GM19328 (cell line): ENCODE data around the gene CANT1.
"Not testable (repeated sequence)": the region's sequence is repeated elsewhere in the genome, so short reads cannot be mapped to it uniquely, and the experiment has no call there.

Source experiments
- ATAC-seq: cut with Tn5 transposase; IDR thresholded peaks from one replicate; pipeline ENCODE4 v1.9.1; 2021; ENCODE audit warnings: mild to moderate bottlenecking, moderate library complexity; ENCODE audit not compliant: unreplicated experiment

The CANT1 gene

DNA sequence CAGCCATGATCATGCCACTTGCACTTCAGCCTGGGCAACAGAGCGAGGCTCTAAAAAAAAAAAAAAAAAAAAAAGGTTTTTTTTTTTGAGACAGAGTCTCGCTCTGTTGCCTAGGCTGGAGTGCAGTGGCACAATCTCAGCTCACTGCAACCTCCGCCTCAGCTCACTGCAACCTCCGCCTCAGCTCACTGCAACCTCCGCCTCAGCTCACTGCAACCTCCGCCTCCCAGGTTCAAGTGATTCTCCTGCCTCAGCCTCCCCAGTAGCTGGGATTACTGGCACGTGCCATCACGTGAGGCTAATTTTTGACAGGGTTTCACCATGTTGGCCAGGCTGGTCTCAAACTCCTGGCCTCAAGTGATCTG lies 46.6 kb downstream of the CANT1 start:
- ATAC-seq = not testable (repeated sequence)

DNA sequence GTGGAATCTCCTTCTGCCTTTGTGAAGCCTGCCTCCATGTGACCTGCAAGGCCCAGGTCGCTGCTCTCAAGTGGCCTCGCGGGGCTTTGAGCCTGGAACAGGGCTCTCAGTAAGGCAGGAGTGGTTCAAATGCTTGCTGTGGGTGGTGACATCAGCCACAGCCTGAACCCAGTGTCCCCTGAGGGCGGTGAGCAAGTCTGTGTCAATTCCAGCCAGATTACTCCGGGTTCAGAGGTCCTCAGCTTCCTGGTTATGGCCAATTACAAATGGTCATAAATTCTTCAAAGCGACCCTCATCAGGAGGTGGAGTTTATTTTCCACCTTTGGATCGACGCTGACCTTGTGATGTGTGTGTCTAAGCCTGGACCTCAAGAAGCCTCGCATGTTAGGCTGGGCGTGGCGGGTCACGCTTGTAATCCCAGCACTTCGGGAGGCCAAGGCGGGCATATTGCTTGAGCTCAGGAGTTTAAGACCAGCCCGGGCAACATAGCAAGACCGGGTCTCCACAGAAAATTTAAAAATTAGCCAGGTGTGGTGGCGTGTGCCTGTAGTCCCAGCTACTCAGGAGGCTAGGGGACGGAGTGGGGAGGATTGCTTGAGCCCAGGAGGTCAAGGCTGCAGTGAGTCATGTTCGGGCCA lies 47.1 kb downstream of the CANT1 start:
- ATAC-seq = no peak

DNA sequence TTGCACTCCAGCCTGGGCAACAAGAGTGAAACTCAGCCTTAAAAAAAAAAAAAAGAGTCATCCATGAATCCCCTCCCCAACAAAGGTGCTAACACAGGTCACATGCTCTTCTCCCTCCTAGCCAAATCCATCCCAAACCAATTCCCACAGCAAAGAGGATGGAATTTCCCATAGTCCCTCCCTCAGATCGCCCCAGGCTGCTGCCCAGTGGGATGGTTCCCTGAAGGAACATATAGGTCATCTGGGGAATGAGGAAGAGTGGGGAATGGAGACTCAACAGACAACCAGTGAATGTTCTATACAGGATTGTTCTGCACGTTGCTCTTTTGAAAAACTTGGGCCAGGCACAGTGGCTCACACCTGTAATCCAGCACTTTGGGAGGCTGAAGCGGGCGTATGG lies 48.0 kb downstream of the CANT1 start:
- no peak for ATAC-seq

DNA sequence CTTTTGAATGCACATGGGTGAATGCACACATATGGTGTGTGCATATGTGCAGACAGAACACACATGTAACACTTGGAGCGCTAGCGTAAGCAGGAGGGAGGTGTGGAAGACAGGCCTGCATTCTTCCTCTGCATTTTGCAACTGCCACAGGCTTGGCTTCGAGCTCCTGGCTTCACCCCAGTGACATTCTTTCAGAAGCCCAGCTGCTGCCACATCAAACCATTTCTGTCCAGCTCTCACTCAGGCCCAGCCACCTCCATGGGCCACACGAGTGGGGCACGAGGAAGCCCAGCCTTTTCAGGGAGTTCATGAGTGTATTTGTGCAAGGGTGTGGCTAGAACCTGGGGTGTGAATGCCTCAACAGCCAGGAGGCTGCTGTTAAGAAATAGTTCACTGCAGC lies 48.6 kb downstream of the CANT1 start:
- ATAC-seq = no peak

DNA sequence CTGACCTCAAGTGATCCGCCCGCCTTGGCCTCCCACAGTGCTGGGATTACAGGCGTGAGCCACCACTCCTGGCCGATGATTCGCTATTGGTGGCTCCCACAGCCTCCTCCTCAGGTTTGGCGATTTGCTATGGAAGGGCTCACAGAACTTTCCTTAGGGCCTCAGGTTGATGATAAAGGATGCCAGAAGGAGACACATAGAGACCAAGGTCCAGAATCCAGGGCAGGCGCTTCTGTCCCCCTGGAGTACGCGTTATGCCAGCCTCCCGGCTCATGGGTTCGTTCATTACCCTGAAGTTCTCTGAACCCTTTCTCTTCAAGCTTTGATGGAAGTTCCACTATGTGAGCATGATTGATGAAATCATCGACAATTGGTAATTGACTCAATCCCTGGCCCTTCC lies 49.8 kb downstream of the CANT1 start:
- no peak for ATAC-seq

DNA sequence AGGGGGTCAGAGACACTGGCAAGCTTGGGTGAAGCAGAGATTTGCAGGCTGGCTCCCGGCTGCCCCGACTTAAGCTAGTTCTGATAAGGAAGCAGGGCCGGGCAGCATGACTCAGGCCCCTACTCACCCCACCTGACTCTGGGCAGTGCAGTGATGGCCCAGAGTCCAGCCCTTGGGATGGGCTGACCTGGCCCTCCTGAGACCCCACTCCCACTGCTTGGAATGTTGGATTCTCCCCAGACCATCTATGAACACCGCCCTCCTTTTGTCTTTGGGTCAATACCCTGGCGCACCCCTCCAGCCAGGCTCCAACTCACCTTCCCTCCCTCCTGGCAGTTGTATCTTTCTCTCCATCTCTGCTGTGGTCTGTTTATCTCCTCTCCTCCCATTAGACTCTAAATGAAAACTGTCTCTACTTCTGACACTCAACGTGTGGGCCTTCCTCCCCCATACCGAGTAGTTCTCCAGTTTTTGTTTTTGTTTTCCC lies 50.9 kb downstream of the CANT1 start:
- ATAC-seq = no peak

DNA sequence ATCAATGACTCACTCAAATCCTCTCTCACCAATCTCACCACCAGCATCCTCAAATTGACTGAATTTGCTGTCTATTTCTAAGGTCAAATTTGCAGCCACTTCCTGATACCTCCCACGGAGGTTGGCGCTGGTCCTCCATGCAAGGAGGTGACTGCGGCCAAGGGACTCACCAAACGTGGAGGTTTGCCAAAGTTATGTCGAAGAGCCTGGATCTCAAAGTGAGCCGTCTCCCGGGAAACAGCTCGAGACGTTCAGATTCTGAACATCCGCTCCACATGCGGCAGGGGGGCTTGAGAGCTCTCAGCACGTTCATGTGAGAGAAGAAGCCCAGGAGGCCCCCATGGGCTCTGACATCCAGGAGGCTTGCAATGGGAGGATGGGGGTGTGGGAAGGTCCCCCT lies 52.4 kb downstream of the CANT1 start:
- no peak for ATAC-seq

DNA sequence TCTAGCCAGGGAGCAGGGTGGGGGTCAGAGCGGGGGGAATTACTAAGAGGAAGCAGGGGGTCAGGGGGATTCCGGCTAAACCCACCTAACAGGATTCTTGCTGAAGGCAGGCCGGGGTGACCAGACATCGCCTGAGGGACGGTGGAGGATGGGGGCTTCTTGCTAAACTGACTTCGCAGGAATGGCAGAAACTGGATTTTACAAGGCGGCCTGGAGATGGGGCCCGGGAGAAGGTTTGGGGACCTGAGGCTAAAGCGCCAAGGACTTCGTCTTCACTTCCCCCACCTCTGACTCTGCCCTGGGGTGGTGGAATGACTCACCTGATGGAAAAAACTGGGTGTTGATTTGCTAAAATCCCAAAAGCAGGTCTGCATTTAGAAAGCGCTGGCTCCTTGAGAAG lies 53.3 kb downstream of the CANT1 start:
- no peak for ATAC-seq

DNA sequence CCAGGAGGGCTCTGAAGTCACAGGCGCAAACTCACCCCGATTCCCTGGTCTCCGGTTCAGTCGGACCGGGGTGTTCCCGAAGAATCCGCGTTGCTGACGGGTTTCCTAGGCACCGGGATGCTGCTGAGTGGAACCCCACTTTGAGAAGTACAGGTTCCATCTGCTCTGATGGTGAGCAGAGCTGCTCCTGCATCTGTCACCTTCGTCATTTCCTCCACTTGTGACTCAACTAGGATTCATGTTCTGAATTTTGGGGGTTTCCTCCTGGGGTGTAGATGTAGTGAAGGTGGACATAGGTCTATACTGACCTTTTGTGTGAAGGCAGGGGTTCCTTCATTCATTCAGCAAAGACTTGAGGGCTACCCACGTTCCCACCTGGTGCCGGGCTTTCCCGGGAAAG lies 54.9 kb downstream of the CANT1 start:
- ATAC-seq = no peak

DNA sequence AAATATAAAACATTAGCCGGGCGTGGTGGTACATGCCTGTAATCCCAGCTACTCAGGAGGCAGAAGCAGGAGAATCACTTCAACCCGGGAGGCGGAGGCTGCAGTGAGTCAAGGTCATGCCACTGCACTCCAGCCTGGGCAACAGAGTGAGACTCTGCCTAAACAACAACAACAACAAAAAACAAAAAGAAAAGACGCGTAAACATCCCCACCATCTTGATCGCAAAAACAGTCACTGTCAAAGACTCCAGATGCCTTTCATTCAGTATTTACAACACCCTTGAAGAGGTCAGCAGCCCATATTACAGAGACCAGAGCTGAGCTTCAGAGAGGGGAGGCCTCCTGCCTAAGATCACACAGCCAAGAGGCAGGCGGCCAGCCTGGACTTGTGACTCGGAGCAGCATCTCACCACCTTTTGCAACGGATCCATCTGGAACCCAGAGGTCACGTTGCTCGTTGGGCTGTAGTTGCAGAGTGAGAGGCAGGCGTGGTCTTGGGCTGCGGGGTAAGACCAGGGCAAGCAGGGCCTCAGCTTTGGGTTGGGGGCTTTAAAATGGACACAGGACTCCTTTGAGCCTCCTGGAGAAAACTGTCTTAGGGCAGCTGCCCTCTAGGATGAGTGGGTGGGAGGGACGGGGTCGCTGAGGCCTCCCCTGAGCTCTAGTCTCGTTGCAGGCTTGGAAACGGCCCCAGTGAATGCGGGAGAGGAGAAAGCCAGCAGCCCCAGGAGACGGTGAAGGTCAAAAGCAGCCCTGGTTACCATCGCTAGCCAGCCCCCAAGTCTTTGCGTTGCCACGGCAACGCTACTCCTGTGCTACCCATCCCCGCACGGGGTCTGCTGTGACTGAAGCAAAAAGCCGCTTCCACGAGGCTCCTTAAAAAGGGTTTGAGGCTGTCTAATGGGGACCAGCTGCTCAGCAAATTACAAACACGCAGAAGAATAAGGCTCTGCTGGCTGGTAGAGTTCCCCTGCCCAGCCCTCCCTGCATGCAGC lies 55.9 kb downstream of the CANT1 start:
- no peak for ATAC-seq

DNA sequence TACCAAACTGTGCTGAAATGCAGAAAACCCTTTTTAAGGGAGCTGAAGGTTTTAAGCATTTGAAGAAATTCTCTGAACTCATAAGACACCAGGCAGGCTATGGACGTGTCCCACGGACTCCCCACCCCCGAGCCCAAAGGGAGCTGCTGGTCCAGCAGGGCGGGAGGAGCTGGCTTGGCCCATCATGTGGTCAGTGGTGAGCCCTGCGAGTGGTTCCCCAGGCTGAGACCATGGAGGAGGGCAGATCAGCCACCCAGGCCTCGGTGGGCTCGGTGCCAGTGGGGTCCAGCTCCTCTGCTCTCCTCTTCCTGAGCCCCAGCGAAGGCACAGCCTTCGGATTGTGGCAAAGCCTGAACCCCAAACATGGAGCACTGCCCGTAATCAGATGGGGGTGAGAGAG lies 56.9 kb downstream of the CANT1 start:
- no peak for ATAC-seq

DNA sequence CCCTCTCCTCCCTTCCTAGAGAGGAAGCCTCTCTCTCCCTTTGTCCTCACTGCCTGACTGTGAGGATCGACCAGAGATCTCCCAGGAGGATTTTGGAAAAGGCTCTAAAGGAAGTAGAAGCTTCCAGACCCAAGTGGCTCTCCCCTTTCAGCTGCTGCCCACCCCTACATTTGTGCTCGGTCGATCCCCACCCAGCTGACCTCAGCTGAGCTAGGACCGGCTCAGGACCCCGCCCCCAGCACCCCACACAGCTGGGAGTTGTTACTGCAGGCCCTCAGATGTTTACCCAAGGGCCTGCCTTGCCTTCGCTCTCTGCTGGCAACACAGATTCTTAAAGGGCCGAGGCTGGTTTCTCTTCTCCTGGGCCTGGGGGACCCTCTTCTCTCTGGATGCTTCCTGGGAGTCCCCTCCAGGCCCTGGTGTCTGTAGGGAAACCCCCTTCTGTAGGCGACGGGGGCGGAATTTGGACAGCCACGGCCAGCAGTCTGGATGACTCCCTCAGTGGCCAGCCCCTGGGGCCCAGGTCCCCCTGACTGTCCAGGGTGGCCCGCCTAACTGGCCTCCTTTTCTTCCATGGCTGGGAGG lies 57.5 kb downstream of the CANT1 start:
- no peak for ATAC-seq

DNA sequence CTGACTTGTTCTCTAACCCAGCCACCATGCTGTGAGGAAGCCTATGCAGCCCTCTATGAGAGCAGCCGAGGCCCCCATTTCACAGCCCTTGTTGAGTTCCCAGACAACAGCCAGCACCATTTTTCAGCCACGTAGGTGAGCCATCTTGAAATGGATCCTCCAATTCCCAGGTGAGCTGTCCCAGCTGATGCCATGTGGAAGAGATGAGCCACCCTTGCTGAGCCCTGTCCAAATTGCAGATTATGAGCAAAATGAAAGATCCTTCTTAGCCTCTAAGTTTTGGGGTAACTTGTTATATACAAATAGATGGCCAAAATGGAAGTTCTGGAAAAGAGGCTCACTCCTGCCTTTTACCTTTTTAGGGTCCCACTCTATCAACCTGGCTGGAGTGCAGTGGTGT lies 58.7 kb downstream of the CANT1 start:
- ATAC-seq = no peak

DNA sequence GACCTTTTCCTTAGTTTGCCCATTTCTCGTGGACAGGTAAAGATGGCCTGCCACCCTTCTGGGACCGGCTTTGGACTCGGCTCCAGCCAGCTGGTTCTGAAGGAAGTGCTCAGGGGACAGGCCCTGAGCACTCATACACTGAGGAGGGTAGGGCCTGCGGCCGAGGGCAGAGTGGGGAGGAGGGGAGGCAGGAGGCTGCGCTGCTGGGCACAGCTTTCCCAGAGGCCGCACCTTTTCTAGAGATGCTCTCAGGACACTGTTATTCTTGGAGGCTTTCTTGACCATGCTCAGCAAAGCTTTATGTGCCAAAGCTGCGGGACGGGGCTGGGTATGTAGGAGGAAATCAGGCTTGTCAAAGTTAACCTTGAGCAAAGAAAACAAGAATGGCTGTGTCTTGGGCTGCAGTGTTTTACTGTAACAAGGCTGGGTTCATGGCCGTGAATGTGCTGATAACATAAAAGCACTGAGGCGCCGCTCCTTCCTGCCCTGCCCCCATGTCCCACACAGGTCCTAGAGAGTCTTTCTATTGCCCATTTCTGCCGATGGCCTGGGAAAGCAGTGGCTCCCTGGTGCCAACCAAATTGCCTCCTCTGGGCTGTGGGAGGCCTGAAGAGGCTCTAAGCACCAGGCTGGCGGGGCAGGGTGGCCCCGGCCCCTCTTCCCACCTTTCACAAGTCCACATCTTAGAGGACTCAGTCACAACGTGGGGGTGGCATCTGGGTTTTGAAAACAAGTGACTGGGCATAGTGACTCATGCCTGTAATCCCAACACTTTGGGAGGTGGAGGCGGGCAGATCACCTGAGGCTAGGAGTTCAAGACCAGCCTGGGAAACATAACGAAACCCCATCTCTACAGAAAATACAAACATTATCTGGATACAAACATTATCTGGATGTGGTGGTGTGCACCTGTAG lies 62.1 kb downstream of the CANT1 start:
- ATAC-seq = no peak

DNA sequence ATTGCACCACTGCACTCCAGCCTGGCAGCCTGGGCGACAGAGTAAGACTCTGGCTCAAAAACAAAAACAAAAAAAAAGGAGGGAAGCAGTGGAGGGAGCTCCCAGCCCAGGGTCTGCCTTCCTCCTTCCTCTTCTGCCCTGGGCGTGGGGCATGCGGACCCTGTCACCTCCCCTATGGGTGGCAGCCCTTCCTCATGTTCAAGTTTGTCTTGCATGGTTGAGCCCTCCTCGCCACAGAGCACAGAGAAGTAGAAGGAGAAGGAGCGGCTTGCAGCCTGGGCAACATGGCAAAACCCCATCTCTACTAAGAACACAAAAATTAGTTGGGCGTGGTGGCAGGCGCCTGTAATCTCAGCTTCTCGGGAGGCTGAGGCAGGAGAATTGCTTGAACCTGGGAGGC lies 62.9 kb downstream of the CANT1 start:
- no peak for ATAC-seq

DNA sequence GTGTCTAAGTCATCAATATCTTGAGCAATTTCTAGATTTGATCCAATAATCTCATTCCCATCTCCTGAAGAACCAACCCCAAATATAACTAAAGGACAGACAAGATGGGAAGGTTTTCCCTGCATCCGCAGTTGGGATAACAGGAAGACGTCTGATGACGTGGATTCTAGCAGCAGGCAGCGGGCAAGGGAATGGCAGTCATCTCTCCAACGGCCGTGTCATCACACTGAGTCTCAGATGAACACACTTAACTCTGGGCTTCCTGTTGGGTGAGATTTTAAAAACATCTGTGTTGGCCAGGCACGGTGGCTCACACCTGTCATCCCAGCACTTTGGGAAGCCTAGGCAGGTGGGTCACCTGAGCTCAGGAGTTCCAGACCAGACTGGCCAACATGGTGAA lies 63.4 kb downstream of the CANT1 start:
- ATAC-seq = no peak

DNA sequence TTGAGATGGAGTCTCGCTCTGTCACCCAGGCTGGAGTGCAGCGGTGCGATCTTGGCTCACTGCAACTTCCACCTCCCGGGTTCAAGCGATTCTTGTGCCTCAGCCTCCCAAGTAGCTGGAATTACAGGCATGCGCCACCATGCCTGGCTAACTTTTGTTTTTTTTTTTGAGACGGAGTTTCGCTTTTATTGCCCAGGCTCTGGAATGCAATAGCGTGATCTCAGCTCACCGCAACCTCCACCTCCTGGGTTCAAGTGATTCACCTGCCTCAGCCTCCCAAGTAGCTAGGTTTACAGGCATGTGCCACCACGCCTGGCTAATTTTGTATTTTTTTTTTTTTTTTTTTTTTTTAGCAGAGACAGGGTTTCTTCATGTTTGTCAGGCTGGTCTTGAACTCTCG lies 64.1 kb downstream of the CANT1 start:
- not testable (repeated sequence) for ATAC-seq

DNA sequence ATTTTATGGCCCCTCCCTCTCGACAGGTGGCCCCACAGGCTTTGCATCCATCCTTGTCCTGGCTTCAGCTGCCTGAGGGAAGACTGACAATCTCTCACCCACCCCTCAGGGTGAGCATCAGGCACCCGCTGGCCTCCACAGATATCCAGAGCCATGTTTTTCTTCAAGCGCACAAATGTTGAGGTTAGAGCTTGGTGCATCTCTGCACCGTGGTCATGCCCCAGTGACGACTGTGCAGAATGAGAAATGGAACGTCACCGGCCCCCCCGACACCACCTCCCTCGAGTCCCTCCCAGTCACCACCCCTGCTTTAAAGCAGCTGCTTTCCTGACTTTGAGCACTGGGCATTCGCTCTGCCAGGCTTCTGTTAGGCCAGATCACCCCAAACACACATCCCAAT lies 64.6 kb downstream of the CANT1 start:
- no peak for ATAC-seq

DNA sequence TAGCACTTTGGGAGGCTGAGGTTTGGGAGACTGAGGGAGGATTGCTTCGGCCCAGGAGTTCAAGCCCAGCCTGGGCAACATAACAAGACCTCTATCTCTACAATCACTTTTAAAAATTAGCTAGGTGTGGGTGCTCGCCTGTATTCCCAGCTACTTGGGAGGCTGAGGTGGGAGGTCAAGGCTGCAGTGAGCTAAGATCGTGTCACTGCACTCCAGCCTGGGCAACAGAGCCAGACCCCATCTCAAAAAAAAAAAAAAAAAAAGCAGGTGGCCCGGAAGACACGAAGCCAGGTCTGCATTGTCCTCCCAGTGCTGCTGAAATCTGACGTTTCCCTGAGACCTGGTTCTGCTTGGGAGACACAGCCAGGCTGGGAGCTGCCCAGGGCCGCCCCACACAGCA lies 65.5 kb downstream of the CANT1 start:
- ATAC-seq = no peak
